GM12873 (cell line): ENCODE results near the gene ACTR3C.

Source experiments
- TF ChIP-seq, protein P1 (sequence below): IDR thresholded peaks from 2 replicates; pipeline ENCODE4 v1.5.1; 2012; ENCODE audit warnings: low read depth, mild to moderate bottlenecking, moderate library complexity, low read length, control low read depth; ENCODE audit not compliant: insufficient read depth; ENCODE audit errors: missing control alignments

Gene ACTR3C

DNA sequence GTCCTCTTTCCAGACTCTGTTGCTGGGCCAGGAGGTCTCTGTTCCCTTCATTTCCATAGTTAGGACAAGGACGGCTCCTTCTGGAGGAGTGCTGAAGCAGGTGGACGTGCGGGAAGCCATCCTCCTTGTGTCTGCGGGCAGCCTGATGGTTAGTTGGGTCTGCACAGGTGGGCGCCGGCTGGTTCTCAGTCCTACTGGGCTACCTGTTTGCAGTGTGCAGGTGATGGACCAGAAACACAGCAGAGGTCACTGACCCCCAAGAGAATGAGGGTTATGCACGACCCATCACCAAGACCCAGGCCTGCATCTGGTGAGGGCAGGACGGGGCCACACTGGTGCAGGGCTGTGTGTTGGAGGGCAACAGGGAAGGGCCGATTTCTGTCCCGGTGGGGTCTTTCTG lies 10.3 kb upstream of the ACTR3C start:
- TF ChIP-seq, protein P1, sequence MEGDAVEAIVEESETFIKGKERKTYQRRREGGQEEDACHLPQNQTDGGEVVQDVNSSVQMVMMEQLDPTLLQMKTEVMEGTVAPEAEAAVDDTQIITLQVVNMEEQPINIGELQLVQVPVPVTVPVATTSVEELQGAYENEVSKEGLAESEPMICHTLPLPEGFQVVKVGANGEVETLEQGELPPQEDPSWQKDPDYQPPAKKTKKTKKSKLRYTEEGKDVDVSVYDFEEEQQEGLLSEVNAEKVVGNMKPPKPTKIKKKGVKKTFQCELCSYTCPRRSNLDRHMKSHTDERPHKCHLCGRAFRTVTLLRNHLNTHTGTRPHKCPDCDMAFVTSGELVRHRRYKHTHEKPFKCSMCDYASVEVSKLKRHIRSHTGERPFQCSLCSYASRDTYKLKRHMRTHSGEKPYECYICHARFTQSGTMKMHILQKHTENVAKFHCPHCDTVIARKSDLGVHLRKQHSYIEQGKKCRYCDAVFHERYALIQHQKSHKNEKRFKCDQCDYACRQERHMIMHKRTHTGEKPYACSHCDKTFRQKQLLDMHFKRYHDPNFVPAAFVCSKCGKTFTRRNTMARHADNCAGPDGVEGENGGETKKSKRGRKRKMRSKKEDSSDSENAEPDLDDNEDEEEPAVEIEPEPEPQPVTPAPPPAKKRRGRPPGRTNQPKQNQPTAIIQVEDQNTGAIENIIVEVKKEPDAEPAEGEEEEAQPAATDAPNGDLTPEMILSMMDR, result no peak

DNA sequence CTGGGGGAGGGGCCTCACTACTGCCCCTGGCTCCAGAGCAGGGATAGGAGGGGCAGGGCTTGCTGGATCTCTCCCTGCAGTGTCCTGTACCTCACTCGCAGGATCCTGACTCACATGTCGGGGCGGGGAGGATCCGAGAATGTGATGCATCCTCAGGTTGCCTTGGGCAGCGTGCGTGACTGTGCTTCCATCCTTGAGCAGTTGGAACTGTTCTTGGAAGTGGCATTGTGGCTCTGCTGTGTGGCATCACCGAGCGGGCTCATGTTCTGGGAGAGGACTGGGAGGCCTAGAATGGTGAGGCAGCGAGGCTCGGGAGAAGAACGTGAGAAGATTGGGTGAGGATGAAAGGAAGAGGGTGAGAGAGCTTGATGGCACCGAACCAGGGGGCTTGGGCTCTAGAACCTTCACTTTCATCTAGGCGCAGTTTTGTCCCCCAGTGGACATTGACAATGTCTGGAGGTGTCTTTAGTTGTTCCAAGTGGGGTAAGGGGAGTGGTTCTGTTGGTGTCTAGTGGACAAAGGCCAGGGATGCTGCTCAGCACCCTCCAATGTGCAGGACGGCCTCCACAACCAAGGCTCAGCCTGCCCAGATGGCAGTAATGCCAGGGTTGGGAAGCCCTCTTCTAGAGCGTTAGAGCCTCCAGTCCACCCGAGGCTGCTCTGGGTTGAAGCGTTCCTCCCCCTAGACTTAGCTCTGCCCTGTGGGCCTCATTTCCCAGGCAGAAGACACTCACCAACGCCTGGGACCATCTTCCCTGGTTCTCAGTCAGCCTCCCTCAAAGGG lies 9.7 kb upstream of the ACTR3C start:
- TF ChIP-seq, protein P1, result no peak

DNA sequence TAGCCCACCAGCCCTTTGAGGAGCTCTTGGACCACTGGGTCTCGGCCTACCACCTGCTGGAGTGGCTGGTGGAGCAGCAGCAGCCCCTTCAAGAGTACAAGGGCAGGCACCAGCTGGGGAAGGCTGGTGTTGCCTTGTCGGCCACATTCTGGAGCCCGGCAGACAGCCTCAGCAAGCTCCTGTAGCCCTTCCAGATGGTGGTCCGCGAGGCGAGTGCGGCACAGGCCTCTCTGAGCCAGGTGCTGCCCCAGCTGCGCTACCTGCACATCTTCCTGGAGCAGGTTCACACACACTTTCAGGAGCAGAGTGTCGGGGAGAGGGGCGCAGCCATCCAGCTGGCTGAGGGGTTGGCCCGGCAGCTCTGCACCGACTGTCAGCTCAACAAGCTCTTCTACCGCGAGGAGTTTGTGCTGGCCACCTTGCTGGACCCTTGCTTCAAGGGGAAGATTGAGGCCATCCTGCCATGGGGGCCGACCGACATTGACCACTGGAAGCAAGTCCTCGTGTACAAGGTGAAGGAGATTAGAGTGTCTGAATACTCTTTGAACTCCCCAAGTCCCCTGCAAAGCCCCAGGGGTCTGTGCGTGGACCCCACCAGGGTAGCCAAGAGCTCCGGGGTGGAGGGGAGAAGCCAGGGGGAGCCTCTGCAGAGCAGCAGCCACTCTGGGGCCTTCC lies 7.0 kb upstream of the ACTR3C start:
- TF ChIP-seq, protein P1, result no peak

DNA sequence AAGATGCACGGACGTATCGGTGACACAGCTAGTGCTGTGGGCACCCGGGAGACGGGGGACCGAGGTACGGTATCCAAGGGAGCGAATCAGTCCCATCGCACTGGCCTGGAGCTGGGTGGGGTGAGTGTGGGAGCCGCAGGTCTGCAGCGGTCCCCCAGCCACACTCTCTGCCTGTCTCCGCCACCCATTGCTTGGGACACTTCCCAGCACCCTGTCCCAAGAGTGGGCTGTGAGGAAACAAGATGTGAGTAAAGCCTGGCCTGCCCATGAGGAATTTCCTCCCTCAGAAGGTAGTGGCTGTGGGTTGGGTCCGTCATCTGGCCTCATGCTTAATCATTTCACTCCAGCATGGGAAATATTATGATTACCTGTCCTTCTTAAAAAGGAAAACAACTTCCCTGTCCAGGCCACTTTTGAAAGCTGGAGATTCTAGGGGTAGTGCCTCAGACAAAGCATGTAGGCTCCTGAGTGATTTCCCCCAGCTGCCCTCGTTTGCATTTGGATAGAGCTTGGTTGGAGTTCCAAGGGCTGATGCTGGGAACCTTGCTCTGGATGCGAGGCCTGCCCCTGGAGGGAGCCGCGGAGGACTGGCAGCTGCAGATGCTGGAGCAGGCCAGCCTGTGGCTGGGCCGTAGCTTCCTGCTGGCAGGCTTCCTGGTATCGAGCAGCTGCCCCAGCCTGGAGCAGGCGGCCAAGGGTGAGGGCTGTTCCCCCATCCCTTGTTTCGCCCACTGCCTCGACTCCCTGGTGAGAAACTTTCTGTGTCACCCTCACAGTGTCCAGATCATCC lies 6.2 kb upstream of the ACTR3C start:
- TF ChIP-seq, protein P1, result no peak

DNA sequence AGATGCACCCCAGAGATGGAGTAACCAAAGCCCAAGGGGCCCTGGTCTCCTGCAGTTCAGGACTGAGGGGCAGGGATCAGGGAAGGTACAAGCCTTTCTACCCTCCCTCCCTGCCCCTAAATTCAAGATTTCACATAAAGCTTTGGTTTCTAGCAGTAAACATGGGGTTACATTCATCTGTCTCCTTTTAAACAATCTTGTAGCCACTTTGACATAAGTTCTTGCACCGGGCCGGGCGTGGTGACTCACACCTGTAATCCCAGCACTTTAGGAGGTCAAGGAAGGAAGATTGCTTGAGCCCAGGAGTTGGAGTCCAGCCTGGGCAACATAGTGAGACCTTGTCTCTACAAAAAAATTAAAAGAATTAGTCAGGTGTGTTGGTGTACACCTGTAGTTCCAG lies 4.0 kb upstream of the ACTR3C start:
- TF ChIP-seq, protein P1, result no peak

DNA sequence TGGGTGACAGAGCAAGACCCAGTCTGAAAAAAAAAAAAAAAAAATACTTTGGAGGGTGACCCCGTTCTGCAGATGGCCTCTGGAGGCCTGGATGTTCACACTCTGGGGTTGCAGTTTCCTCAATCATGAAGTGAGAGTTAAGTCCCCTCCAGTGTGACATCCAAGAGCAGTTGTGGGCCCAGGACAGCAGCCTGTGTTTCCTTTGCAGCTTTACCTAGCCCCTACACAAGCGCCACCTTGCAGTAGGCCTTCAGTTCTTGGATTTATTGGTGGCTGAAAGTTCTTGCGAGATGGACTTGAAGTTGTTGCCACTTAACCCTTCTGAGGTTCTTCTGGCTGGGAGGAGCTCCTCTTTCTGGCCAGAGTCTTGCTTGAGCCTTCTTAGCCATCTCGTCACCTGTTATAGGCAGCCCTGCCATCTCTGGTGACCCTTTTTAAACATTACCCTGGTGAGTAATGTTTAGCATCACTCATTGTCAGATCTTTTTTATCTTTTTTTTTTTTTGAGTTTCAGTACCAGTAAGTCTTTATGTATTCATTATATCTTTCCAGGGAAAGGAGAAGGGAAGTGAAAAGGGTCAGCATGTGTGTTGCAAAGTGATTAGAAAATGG lies 3.4 kb upstream of the ACTR3C start:
- TF ChIP-seq, protein P1, result no peak

DNA sequence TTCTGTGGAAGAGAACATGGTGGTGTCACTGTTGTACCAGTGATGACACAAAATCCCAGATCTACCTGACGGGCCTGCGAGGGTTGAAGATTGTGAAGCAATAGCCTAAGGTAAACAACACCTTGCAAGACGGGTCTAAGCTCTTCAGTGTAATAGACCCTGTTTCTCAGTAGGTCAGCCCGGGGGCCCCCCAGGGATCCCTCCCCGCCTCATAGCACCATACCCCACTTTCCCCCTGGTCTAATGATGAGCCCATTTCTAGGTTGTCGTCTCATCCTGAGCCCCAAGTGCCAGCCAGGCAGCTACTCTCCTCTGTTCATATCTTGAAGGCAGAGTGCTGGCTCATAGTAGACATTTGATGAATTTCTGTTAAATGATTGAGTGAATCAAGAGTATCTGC lies 2.6 kb upstream of the ACTR3C start:
- TF ChIP-seq, protein P1, result no peak
